HFFc6 (cell line): ENCODE measurements around the gene SMTN. TPM values are rescaled to one million over a fixed set of nuclear protein-coding genes. Genes with fewer than 3 reads are reported as not detected.
"Not testable (repeated sequence)": the region's sequence is repeated elsewhere in the genome, so short reads cannot be mapped to it uniquely, and the experiment has no call there.

Experiments
- DNase-seq: peaks from one replicate; pipeline ENCODE4 v3.0.0-alpha.2; 2018
- H3K27ac Mint-ChIP-seq: 2 replicates; pipeline ENCODE4 v1.8.0; 2020; ENCODE audit warnings: mild to moderate bottlenecking, mixed read lengths
- H3K27me3 Mint-ChIP-seq: 2 replicates; pipeline ENCODE4 v1.8.0; 2021; ENCODE audit warnings: mild to moderate bottlenecking, moderate library complexity, mixed read lengths; ENCODE audit not compliant: insufficient read depth
- H3K36me3 Mint-ChIP-seq: 2 replicates; pipeline ENCODE4 v1.8.0; 2021; ENCODE audit warnings: low read depth, mixed read lengths
- H3K4me1 Mint-ChIP-seq: 2 replicates; pipeline ENCODE4 v1.8.0; 2020; ENCODE audit warnings: low read depth, mixed read lengths
- H3K4me3 Mint-ChIP-seq: 2 replicates; pipeline ENCODE4 v1.8.0; 2020; ENCODE audit warnings: mild to moderate bottlenecking, moderate library complexity, mixed read lengths
- H3K9me3 Mint-ChIP-seq: 2 replicates; pipeline ENCODE4 v1.8.0; 2020; ENCODE audit warnings: mild to moderate bottlenecking, mixed read lengths
- CTCF ChIP-seq: fragments of 200-600 bp; sonication (generic); IDR thresholded peaks from 2 replicates; pipeline ENCODE4 v1.5.0; 2021; ENCODE audit warnings: antibody characterized with exemption, mild to moderate bottlenecking
- total RNA-seq, 6 experiments: library from RNA; stranded (reverse); fragmentation: NEBNext Ultra II Directional; extraction: Animal tissue kit (Norgen Biotek cat#: 25700); gene quantifications; 2 replicates in 1 of 6; 3 replicates in 5 of 6; pipeline ENCODE4 v1.2.3, GENCODE V29; 2021

Gene SMTN
- total RNA-seq, 6 experiments from 2014 or later = 201 to 329 (median 246) TPM

GRCh38 chr22:31094741-31095140, 13.6 kb downstream of the SMTN start:
- Mint-ChIP-seq H3K9me3 (no peaks in the 10 kb centered on the region), H3K27me3 (peaks cover 3% of the 10 kb centered on the region), H3K4me3 (no peak overlapping the region), H3K36me3 (peaks cover 23% of the 10 kb centered on the region), H3K27ac (no peak overlapping the region), H3K4me1 (0 out of 2 replicates have a peak, but pooled peaks cover 5% of the 10 kb centered on the region)
- no peak for DNase-seq
- TF ChIP-seq CTCF = no peak

GRCh38 chr22:31095637-31096249, 14.6 kb downstream of the SMTN start:
- DNase-seq = no peak
- H3K27ac Mint-ChIP-seq = peak overlapping the region; percentile 8; the same call in 1 of the 2 replicates
- H3K4me1 Mint-ChIP-seq = peaks cover 5% of the 10 kb centered on the region; the same call in 1 of the 2 replicates
- peaks cover 6% of the 10 kb centered on the region for H3K27me3 Mint-ChIP-seq
- H3K36me3 Mint-ChIP-seq = peaks cover 23% of the 10 kb centered on the region
- H3K9me3 Mint-ChIP-seq = no peaks in the 10 kb centered on the region
- H3K4me3 Mint-ChIP-seq = no peak overlapping the region
- TF ChIP-seq CTCF = no peak

- no peak overlapping the region for H3K4me3 Mint-ChIP-seq
- peaks cover 12% of the 10 kb centered on the region for H3K27me3 Mint-ChIP-seq
- peaks cover 14% of the 10 kb centered on the region for H3K4me1 Mint-ChIP-seq
- peaks cover 27% of the 10 kb centered on the region for H3K36me3 Mint-ChIP-seq
- no peak for TF ChIP-seq CTCF
- DNase-seq = no peak
- H3K27ac Mint-ChIP-seq = peak overlapping the region; percentile 42
- H3K9me3 Mint-ChIP-seq = no peaks in the 10 kb centered on the region
These were observed 15.7 kb downstream of the SMTN start for GRCh38 chr22:31096657-31097279.

GRCh38 chr22:31097539-31097938, 16.4 kb downstream of the SMTN start:
- H3K9me3 Mint-ChIP-seq, H3K4me3 Mint-ChIP-seq, DNase-seq, H3K27ac Mint-ChIP-seq: not testable (repeated sequence)
- Mint-ChIP-seq H3K36me3 (peaks cover 27% of the 10 kb centered on the region), H3K27me3 (peaks cover 10% of the 10 kb centered on the region), H3K4me1 (peaks cover 22% of the 10 kb centered on the region)

- peaks cover 31% of the 10 kb centered on the region for H3K36me3 Mint-ChIP-seq
- H3K4me3 Mint-ChIP-seq = no peak overlapping the region
These were observed 17.0 kb downstream of the SMTN start for GRCh38 chr22:31097941-31098631.

More at GRCh38 chr22:31097941-31098631, 17.0 kb downstream of the SMTN start:
- peaks cover 28% of the 10 kb centered on the region for H3K4me1 Mint-ChIP-seq
- H3K9me3 Mint-ChIP-seq = no peaks in the 10 kb centered on the region
- no peak for DNase-seq
- H3K27ac Mint-ChIP-seq = peak overlapping the region; percentile 16; the same call in 1 of the 2 replicates
- no peak for TF ChIP-seq CTCF
- peaks cover 15% of the 10 kb centered on the region for H3K27me3 Mint-ChIP-seq
